Naive thymus-derived CD4-positive, alpha-beta T cell (primary cell): Measurements from ENCODE around the gene TTC29. TPM values are rescaled to one million over a fixed set of nuclear protein-coding genes. Genes with fewer than 3 reads are reported as not detected.
"Not testable (repeated sequence)": the region's sequence is repeated elsewhere in the genome, so short reads cannot be mapped to it uniquely, and the experiment has no call there.

ENCODE experiments used
- ATAC-seq: fragments of 150-1000 bp; cut with Tn5 transposase; 2 replicates; pipeline ENCODE4 v1.10.0; 2021; ENCODE audit warnings: mild to moderate bottlenecking, moderate library complexity
- CTCF ChIA-PET: fragments of 350-600 bp; sonication (Branson Sonifier 250); formaldehyde crosslinking; loops from one replicate; lab custom pipeline; 2021; ENCODE audit warnings: antibody characterized with exemption; lab: Charles Lee
- POLR2A ChIA-PET: fragments of 350-600 bp; sonication (Branson Sonifier 250); formaldehyde crosslinking; loops from one replicate; lab custom pipeline; 2021; ENCODE audit warnings: antibody characterized with exemption, inconsistent platforms; lab: Charles Lee
- DNase-seq, 9 donors: peaks; one replicate each; pipeline versions ENCODE4 v3.0.0 to v3.0.0-alpha.2; 2020 to 2022; ENCODE audit warnings: mixed read lengths in 1 of 9
- H3K27ac ChIP-seq: one replicate; pipeline ENCODE4 v1.7.0; 2013; ENCODE audit warnings: mild to moderate bottlenecking, low read depth, low read length, moderate library complexity
- H3K27me3 ChIP-seq, 2 donors: one replicate each; pipeline ENCODE4 v1.7.0; 2013; ENCODE audit warnings: low read length in 2 of 2, mild to moderate bottlenecking in 2 of 2, moderate library complexity in 2 of 2; ENCODE audit not compliant: control insufficient read depth in 2 of 2, insufficient read depth in 2 of 2
- H3K36me3 ChIP-seq, 3 experiments: 1 replicate in 2 of 3; 2 replicates in 1 of 3; pipeline ENCODE4 v1.7.0; 2013; ENCODE audit warnings: low read length in 3 of 3, mild to moderate bottlenecking in 3 of 3, moderate library complexity in 1 of 3; ENCODE audit not compliant: insufficient read depth in 3 of 3, control insufficient read depth in 2 of 3
- H3K4me1 ChIP-seq, 2 donors: one replicate each; pipeline ENCODE4 v1.7.0; 2013; ENCODE audit warnings: low read length in 2 of 2, mild to moderate bottlenecking in 2 of 2, moderate library complexity in 1 of 2; ENCODE audit not compliant: control insufficient read depth in 2 of 2, insufficient read depth in 2 of 2
- H3K4me3 ChIP-seq: 2 replicates; pipeline ENCODE4 v1.7.0; 2013; ENCODE audit warnings: mild to moderate bottlenecking, low read length
- H3K9me3 ChIP-seq, 3 experiments: 1 replicate in 2 of 3; 2 replicates in 1 of 3; pipeline ENCODE4 v1.7.0; 2013; ENCODE audit warnings: low read length in 3 of 3; ENCODE audit not compliant: control insufficient read depth in 2 of 3
- H3K27ac Mint-ChIP-seq, 9 donors: one replicate each; pipeline ENCODE4 v1.8.0; 2020 to 2022; ENCODE audit warnings: mixed read lengths in 9 of 9, mild to moderate bottlenecking in 8 of 9, moderate library complexity in 5 of 9, inconsistent platforms in 2 of 9
- H3K27me3 Mint-ChIP-seq, 5 donors: one replicate each; pipeline ENCODE4 v1.8.0; 2021 to 2022; ENCODE audit warnings: mixed read lengths in 5 of 5, mild to moderate bottlenecking in 1 of 5
- H3K36me3 Mint-ChIP-seq, 5 donors: one replicate each; pipeline ENCODE4 v1.8.0; 2020 to 2022; ENCODE audit warnings: mixed read lengths in 5 of 5, mild to moderate bottlenecking in 3 of 5, inconsistent platforms in 1 of 5
- H3K4me1 Mint-ChIP-seq, 7 donors: one replicate each; pipeline ENCODE4 v1.8.0; 2020 to 2022; ENCODE audit warnings: mixed read lengths in 7 of 7, mild to moderate bottlenecking in 3 of 7, inconsistent platforms in 1 of 7
- H3K4me3 Mint-ChIP-seq, 10 donors: one replicate each; pipeline ENCODE4 v1.8.0; 2020 to 2022; ENCODE audit warnings: mild to moderate bottlenecking in 10 of 10, mixed read lengths in 10 of 10, moderate library complexity in 6 of 10, inconsistent platforms in 2 of 10
- H3K9me3 Mint-ChIP-seq, 11 donors: one replicate each; pipeline ENCODE4 v1.8.0; 2020 to 2022; ENCODE audit warnings: mixed read lengths in 11 of 11, mild to moderate bottlenecking in 4 of 11, inconsistent platforms in 1 of 11, moderate library complexity in 1 of 11
- intact Hi-C, 2 donors: fragments of 100-400 bp; cut with micrococcal nuclease; formaldehyde crosslinking; loops; one replicate each; pipeline ENCODE4 v1.15.1; 2023
- polyA plus RNA-seq, 2 donors: library from polyadenylated mRNA; unstranded; fragments of 300-500 nt; fragmentation: Illumina TruSeq; gene quantifications; one replicate each; pipeline ENCODE4 v1.2.3, GENCODE V29; 2021
- total RNA-seq, 6 experiments: library from RNA in 5 of 6; stranded (reverse) in 5 of 6; gene quantifications; 1 replicate in 5 of 6; 2 replicates in 1 of 6; pipeline ENCODE4 v1.2.3 and lab custom pipeline; 2021 to 2026

TTC29 gene
- total and polyA plus RNA-seq, 7 experiments from 2014 or later, result not detected

DNA sequence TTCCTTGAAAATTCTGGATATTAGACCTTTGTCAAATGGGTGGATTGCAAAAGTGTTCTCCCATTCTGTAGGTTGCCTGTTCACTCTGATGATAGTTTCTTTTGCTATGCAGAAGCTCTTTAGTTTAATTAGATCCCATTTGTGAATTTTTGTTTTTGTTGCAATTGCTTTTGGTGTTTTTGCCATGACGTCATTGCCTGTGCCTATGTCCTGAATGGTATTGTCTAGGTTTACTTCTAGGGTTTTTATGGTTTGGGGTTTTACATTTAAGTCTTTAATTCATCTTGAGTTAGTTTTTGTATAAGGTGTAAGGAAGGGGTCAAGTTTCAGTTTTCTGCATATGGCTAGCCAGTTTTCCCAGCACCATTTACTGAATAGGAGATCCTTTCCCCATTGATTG lies 122.7 kb downstream of the TTC29 start:
- CTCF ChIA-PET, H3K27me3 Mint-ChIP-seq: not testable (repeated sequence)

DNA sequence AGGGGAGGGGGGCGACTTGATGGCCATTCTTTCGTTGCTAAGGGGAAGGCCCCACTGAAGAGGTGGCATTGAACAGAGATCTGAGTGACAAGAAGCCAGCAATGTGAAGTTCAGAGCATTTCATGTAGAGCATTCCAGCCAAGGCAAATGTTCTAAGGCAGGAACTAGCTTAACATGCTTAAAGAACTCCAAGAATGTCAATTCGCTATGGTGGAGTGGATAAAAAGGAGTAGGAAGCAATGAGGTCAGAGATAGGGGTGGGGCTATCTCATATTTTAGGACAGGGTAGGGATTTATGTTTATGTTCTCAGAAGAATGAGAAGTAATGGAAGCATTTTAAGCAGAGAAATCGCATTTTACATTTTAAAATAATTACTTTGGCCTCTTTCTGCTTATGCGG lies 130.9 kb downstream of the TTC29 start:
- Mint-ChIP-seq H3K4me3 (no peak overlapping the region), H3K4me1 (no peaks in the 10 kb centered on the region), H3K9me3 (peaks cover 0 to 17% (median 4%) of the 10 kb centered on the region in 11 donors), H3K36me3 (no peaks in the 10 kb centered on the region), H3K27me3 (peaks cover 0 to 18% (median 7%) of the 10 kb centered on the region in 5 donors), H3K27ac (no peak overlapping the region)
- DNase-seq (no peak), ATAC-seq (no peak)
- Histone ChIP-seq H3K36me3 (no peaks in the 10 kb centered on the region), H3K27ac (no peak overlapping the region), H3K4me1 (no peaks in the 10 kb centered on the region), H3K9me3 (no peaks in the 10 kb centered on the region), H3K27me3 (no peaks in the 10 kb centered on the region), H3K4me3 (no peak overlapping the region)
- intact Hi-C loops, result no loop called here
- ChIA-PET CTCF (no interaction called here), POLR2A (no interaction called here)

More for the DNA sequence above, 122.7 kb downstream of the TTC29 start:
- intact Hi-C loops, DNase-seq, H3K27me3 ChIP-seq, ATAC-seq, H3K4me3 Mint-ChIP-seq, H3K9me3 ChIP-seq, POLR2A ChIA-PET, H3K4me1 Mint-ChIP-seq, H3K27ac Mint-ChIP-seq, H3K36me3 ChIP-seq, H3K4me1 ChIP-seq, H3K27ac ChIP-seq, H3K4me3 ChIP-seq, H3K36me3 Mint-ChIP-seq: not testable (repeated sequence)
- H3K9me3 Mint-ChIP-seq, result peaks cover 0 to 20% (median 0%) of the 10 kb centered on the region in 11 donors

DNA sequence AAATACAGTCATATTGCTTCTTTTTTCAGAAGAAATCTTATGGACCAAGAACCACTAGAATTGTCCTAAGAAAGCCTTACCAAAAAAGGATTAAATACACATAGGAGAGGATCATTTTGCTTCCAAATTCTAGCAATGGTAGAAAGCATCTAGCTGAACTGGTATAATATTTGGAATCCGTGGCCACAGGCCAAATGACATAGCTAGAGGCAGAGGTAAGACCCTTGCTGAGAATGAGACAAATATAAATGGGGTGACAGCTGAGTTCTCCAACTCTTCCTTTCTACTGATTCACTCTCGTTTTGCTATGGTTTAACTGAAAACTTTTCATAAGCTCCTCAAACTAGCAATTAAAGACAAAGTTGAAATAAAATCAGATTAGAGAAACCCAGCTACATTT lies 150.0 kb downstream of the TTC29 start:
- no peaks in the 10 kb centered on the region for H3K36me3 ChIP-seq
- H3K27me3 Mint-ChIP-seq, result peaks cover 0 to 25% (median 18%) of the 10 kb centered on the region in 5 donors
- no peaks in the 10 kb centered on the region for H3K9me3 ChIP-seq
- peaks cover 0 to 3% (median 0%) of the 10 kb centered on the region in 5 donors for H3K36me3 Mint-ChIP-seq
- H3K27me3 ChIP-seq, result peaks cover 0 to 3% of the 10 kb centered on the region in 2 donors
- ChIA-PET CTCF (no interaction called here), POLR2A (no interaction called here)
- H3K4me1 ChIP-seq, result no peaks in the 10 kb centered on the region
- H3K4me1 Mint-ChIP-seq, result no peaks in the 10 kb centered on the region
- no peak overlapping the region for H3K27ac ChIP-seq
- DNase-seq, result no peak
- no peak overlapping the region for H3K4me3 ChIP-seq
- no peak for ATAC-seq
- no peak overlapping the region for H3K27ac Mint-ChIP-seq
- intact Hi-C loops, result no loop called here
- H3K9me3 Mint-ChIP-seq, result peaks cover 0 to 2% (median 0%) of the 10 kb centered on the region in 11 donors
- H3K4me3 Mint-ChIP-seq, result no peak overlapping the region

DNA sequence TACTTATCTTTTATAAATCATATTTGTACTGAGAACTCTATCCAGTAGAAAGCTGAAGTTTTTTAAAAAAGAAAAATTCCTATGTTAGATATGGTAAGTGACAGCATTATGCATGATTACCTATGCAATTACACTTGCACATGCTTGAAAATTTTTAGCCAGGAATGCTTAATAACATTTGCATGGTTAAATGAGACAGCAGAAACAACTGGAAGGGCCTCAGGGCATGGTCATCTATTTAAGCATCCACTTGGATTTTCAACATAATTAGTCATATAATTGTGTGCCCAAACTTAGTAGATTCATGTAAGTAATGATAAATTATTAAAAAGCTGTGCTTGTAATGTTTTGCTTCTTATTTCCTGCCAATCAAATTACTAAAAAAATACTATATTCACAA lies 151.9 kb downstream of the TTC29 start:
- Mint-ChIP-seq H3K9me3 (peaks cover 0 to 2% (median 0%) of the 10 kb centered on the region in 11 donors), H3K36me3 (no peaks in the 10 kb centered on the region), H3K4me3 (no peak overlapping the region), H3K27me3 (peaks cover 0 to 28% (median 17%) of the 10 kb centered on the region in 5 donors), H3K4me1 (no peaks in the 10 kb centered on the region), H3K27ac (no peak overlapping the region)
- Histone ChIP-seq H3K4me3 (no peak overlapping the region), H3K4me1 (no peaks in the 10 kb centered on the region), H3K36me3 (no peaks in the 10 kb centered on the region), H3K27me3 (peaks cover 0 to 3% of the 10 kb centered on the region in 2 donors), H3K9me3 (no peaks in the 10 kb centered on the region), H3K27ac (no peak overlapping the region)
- DNase-seq (no peak), ATAC-seq (no peak)
- ChIA-PET POLR2A (no interaction called here), CTCF (no interaction called here)
- intact Hi-C loops, result no loop called here

DNA sequence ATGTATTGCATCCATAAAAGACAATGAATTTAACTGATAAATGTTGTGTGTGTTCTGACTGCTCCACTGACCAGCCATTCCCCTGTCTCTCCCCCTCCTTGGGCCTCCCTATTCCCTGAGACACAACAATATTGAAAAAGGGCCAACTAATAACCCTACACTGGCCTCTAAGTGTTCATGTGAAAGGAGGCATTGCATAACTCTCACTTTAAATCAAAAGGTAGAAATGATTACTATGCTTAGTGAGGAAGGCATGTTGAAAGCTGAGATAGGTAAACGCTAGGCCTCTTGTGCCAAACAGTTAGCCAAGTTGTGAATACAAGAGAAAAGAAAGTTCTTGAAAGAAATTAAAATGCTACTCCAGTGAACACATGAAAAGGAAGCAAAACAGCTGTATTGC lies 154.2 kb downstream of the TTC29 start:
- no peaks in the 10 kb centered on the region for H3K36me3 Mint-ChIP-seq
- H3K9me3 Mint-ChIP-seq, result peaks cover 0 to 2% (median 0%) of the 10 kb centered on the region in 11 donors
- DNase-seq, result no peak

DNA sequence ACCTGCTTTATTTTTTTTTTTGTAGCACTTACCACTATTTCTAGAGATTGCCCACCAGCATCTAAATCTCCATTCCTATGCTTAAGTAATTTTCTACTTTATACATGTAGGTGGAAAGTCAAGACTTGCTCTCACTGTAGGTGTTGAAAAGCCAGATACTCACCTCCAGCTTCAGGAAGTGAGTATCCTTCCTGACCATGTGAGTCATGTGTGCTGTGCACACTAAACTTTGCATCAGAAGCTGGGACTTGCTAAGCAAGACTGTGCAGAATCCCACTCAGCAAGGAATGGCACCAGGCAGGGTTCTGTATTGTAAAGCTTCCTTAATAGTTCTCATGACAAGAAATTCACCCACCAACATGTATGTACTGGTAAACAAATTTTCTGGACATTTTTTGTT lies 155.1 kb downstream of the TTC29 start:
- Histone ChIP-seq H3K36me3 (no peaks in the 10 kb centered on the region), H3K4me1 (no peaks in the 10 kb centered on the region), H3K27me3 (peaks cover 0 to 3% of the 10 kb centered on the region in 2 donors), H3K9me3 (no peaks in the 10 kb centered on the region), H3K27ac (no peak overlapping the region), H3K4me3 (no peak overlapping the region)
- POLR2A ChIA-PET, result no interaction called here
- H3K4me1 Mint-ChIP-seq, result no peaks in the 10 kb centered on the region
- no peaks in the 10 kb centered on the region for H3K36me3 Mint-ChIP-seq
- intact Hi-C loops, result no loop called here
- peaks cover 0 to 27% (median 12%) of the 10 kb centered on the region in 5 donors for H3K27me3 Mint-ChIP-seq
- ATAC-seq (no peak), DNase-seq (no peak)
- CTCF ChIA-PET, result no interaction called here
- H3K9me3 Mint-ChIP-seq, result peaks cover 0 to 2% (median 0%) of the 10 kb centered on the region in 11 donors
- H3K4me3 Mint-ChIP-seq, result no peak overlapping the region
- no peak overlapping the region for H3K27ac Mint-ChIP-seq

More for the DNA sequence above, 154.2 kb downstream of the TTC29 start:
- Mint-ChIP-seq H3K4me3 (no peak overlapping the region), H3K4me1 (no peaks in the 10 kb centered on the region), H3K27ac (no peak overlapping the region), H3K27me3 (peaks cover 0 to 28% (median 12%) of the 10 kb centered on the region in 5 donors)
- Histone ChIP-seq H3K27me3 (peaks cover 0 to 3% of the 10 kb centered on the region in 2 donors), H3K27ac (no peak overlapping the region), H3K4me3 (no peak overlapping the region), H3K4me1 (no peaks in the 10 kb centered on the region), H3K36me3 (no peaks in the 10 kb centered on the region), H3K9me3 (no peaks in the 10 kb centered on the region)
- ChIA-PET POLR2A (no interaction called here), CTCF (interaction anchor here (1.5 kb wide), 1 partner anchor 12 kb away, joined by 4 read pairs; no protein-coding TSS in a partner anchor)
- intact Hi-C loops, result no loop called here
- ATAC-seq, result no peak

DNA sequence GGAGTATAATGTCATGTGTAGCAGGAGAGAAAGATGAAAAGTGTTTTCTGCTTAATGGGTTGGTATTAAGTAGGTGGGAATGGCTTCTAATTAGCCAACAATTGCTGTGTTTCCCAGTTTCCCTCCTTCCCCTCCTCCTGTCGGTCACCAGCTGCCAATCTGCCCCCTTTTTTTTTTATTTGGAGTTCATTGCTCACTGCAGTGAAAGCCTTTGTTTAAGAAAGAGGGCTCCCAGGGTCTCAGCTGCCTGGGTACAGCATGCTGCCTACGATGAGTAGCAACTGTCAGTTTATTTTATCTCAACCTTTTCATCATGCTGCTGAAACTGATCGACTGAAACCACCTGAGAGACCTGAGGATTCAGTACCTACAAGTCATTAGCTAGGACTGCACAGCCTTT lies 157.9 kb downstream of the TTC29 start:
- no peaks in the 10 kb centered on the region for H3K36me3 ChIP-seq
- intact Hi-C loops, result no loop called here
- DNase-seq (no peak), ATAC-seq (no peak)
- H3K4me3 ChIP-seq, result no peak overlapping the region
- H3K4me1 ChIP-seq, result no peaks in the 10 kb centered on the region
- no peak overlapping the region for H3K4me3 Mint-ChIP-seq
- no peaks in the 10 kb centered on the region for H3K4me1 Mint-ChIP-seq
- H3K27me3 Mint-ChIP-seq, result peaks cover 0 to 14% (median 3%) of the 10 kb centered on the region in 5 donors
- no peak overlapping the region for H3K27ac ChIP-seq
- peaks cover 0 to 2% (median 0%) of the 10 kb centered on the region in 11 donors for H3K9me3 Mint-ChIP-seq
- POLR2A ChIA-PET, result no interaction called here
- CTCF ChIA-PET, result no interaction called here
- no peaks in the 10 kb centered on the region for H3K9me3 ChIP-seq
- no peaks in the 10 kb centered on the region for H3K36me3 Mint-ChIP-seq
- H3K27me3 ChIP-seq, result no peaks in the 10 kb centered on the region
- H3K27ac Mint-ChIP-seq, result no peak overlapping the region
